ENCODE data around the gene ARHGAP10. TPM values are rescaled to one million over a fixed set of nuclear protein-coding genes. Genes with fewer than 3 reads are reported as not detected.

Gene ARHGAP10
- total RNA-seq, 1 experiment from 2014 or later = 36.6 TPM

- no peaks in the 10 kb centered on the region for H3K9me3 ChIP-seq
- no peaks in the 10 kb centered on the region for H3K36me3 ChIP-seq (ENCODE audit: control insufficient read depth, insufficient read depth, low read length)
- Mint-ChIP-seq H3K9me3 (ENCODE audit: unreplicated experiment) (peaks cover 14% of the 10 kb centered on the region), H3K27ac (ENCODE audit: unreplicated experiment) (no peak overlapping the region), H3K27me3 (ENCODE audit: insufficient read depth, unreplicated experiment) (no peaks in the 10 kb centered on the region), H3K4me1 (ENCODE audit: low read depth, unreplicated experiment) (no peaks in the 10 kb centered on the region), H3K36me3 (ENCODE audit: insufficient read depth, unreplicated experiment) (peaks cover 12% of the 10 kb centered on the region), H3K4me3 (ENCODE audit: unreplicated experiment) (no peak overlapping the region)
- DNase-seq = no peak
- no peaks in the 10 kb centered on the region for H3K4me1 ChIP-seq
- CTCF ChIA-PET = no interaction called here
- POLR2A ChIA-PET = no interaction called here
- no peak for TF ChIP-seq CTCF (IDR thresholded peaks at IDR 0.05; ENCODE audit: insufficient read depth in 1 of 2, low read depth in 1 of 2, low read length in 1 of 2, severe bottlenecking in 1 of 2, unreplicated experiment in 1 of 2)
- BruUV-seq (replicated peaks) = no TSS peak
- H3K27me3 ChIP-seq (replicated peaks; ENCODE audit: control insufficient read depth, insufficient read depth, low read length) = no peaks in the 10 kb centered on the region
- no peak overlapping the region for H3K4me3 ChIP-seq (ENCODE audit: low read depth, low read length)
- intact Hi-C loops (cut with micrococcal nuclease; ENCODE audit: unreplicated experiment) = no loop called here
Observed at GRCh38 chr4:148027201-148027600, 295.3 kb downstream of the ARHGAP10 start.

GRCh38 chr4:148029781-148030180 is 297.9 kb downstream of the ARHGAP10 start:
- no peak overlapping the region for H3K27ac Mint-ChIP-seq (ENCODE audit: unreplicated experiment)
- CTCF ChIA-PET = no interaction called here

GRCh38 chr4:148030193-148030873 is 298.4 kb downstream of the ARHGAP10 start:
- ChIA-PET POLR2A (interaction anchor here (0.5 kb wide), 1 partner anchor 165 kb away, joined by 4 read pairs; no protein-coding TSS in a partner anchor), CTCF (no interaction called here)
- peaks cover 14% of the 10 kb centered on the region for H3K9me3 Mint-ChIP-seq (ENCODE audit: unreplicated experiment)
- no peaks in the 10 kb centered on the region for H3K9me3 ChIP-seq
- H3K27me3 ChIP-seq (replicated peaks; ENCODE audit: control insufficient read depth, insufficient read depth, low read length) = no peaks in the 10 kb centered on the region
- H3K27me3 Mint-ChIP-seq (ENCODE audit: insufficient read depth, unreplicated experiment) = no peaks in the 10 kb centered on the region
- no peaks in the 10 kb centered on the region for H3K4me1 Mint-ChIP-seq (ENCODE audit: low read depth, unreplicated experiment)
- H3K36me3 Mint-ChIP-seq (ENCODE audit: insufficient read depth, unreplicated experiment) = peaks cover 12% of the 10 kb centered on the region
- H3K4me3 ChIP-seq (ENCODE audit: low read depth, low read length) = no peak overlapping the region
- no peak for DNase-seq
- no TSS peak for BruUV-seq (replicated peaks)
- no peaks in the 10 kb centered on the region for H3K4me1 ChIP-seq
- H3K4me3 Mint-ChIP-seq (ENCODE audit: unreplicated experiment) = no peak overlapping the region
- H3K36me3 ChIP-seq (ENCODE audit: control insufficient read depth, insufficient read depth, low read length) = no peaks in the 10 kb centered on the region
- H3K27ac Mint-ChIP-seq (ENCODE audit: unreplicated experiment) = no peak overlapping the region
- intact Hi-C loops (cut with micrococcal nuclease; ENCODE audit: unreplicated experiment) = no loop called here
- TF ChIP-seq CTCF (IDR thresholded peaks at IDR 0.05; ENCODE audit: insufficient read depth in 1 of 2, low read depth in 1 of 2, low read length in 1 of 2, severe bottlenecking in 1 of 2, unreplicated experiment in 1 of 2) = no peak

More at GRCh38 chr4:148029781-148030180, 297.9 kb downstream of the ARHGAP10 start:
- peaks cover 12% of the 10 kb centered on the region for H3K36me3 Mint-ChIP-seq (ENCODE audit: insufficient read depth, unreplicated experiment)
- no peak overlapping the region for H3K4me3 Mint-ChIP-seq (ENCODE audit: unreplicated experiment)
- Histone ChIP-seq H3K27me3 (replicated peaks; ENCODE audit: control insufficient read depth, insufficient read depth, low read length) (no peaks in the 10 kb centered on the region), H3K4me1 (no peaks in the 10 kb centered on the region), H3K4me3 (ENCODE audit: low read depth, low read length) (no peak overlapping the region), H3K36me3 (ENCODE audit: control insufficient read depth, insufficient read depth, low read length) (no peaks in the 10 kb centered on the region), H3K9me3 (no peaks in the 10 kb centered on the region)
- POLR2A ChIA-PET = interaction anchor here (0.5 kb wide), 1 partner anchor 165 kb away, joined by 4 read pairs; no protein-coding TSS in a partner anchor
- peaks cover 14% of the 10 kb centered on the region for H3K9me3 Mint-ChIP-seq (ENCODE audit: unreplicated experiment)
- H3K4me1 Mint-ChIP-seq (ENCODE audit: low read depth, unreplicated experiment) = no peaks in the 10 kb centered on the region
- DNase-seq = no peak
- TF ChIP-seq CTCF (IDR thresholded peaks at IDR 0.05; ENCODE audit: insufficient read depth in 1 of 2, low read depth in 1 of 2, low read length in 1 of 2, severe bottlenecking in 1 of 2, unreplicated experiment in 1 of 2) = no peak
- no TSS peak for BruUV-seq (replicated peaks)
- intact Hi-C loops (cut with micrococcal nuclease; ENCODE audit: unreplicated experiment) = no loop called here
- no peaks in the 10 kb centered on the region for H3K27me3 Mint-ChIP-seq (ENCODE audit: insufficient read depth, unreplicated experiment)
